Nephron (organoid): ENCODE data around the gene AMBP.

ENCODE experiments used
- H3K27ac Mint-ChIP-seq, 3 experiments: 2 replicates each; pipeline ENCODE4 v1.8.0; 2020; ENCODE audit warnings: mixed read lengths in 3 of 3, mild to moderate bottlenecking in 2 of 3, moderate library complexity in 1 of 3
- H3K27me3 Mint-ChIP-seq: 2 replicates; pipeline ENCODE4 v1.8.0; 2021; ENCODE audit warnings: low read depth, mild to moderate bottlenecking, moderate library complexity, mixed read lengths
- H3K36me3 Mint-ChIP-seq: 2 replicates; pipeline ENCODE4 v1.8.0; 2020; ENCODE audit warnings: low read depth, mixed read lengths
- H3K4me1 Mint-ChIP-seq: 2 replicates; pipeline ENCODE4 v1.8.0; 2020; ENCODE audit warnings: mixed read lengths
- H3K4me3 Mint-ChIP-seq, 3 experiments: 2 replicates each; pipeline ENCODE4 v1.8.0; 2020; ENCODE audit warnings: mild to moderate bottlenecking in 3 of 3, mixed read lengths in 3 of 3, moderate library complexity in 2 of 3
- H3K9me3 Mint-ChIP-seq: 2 replicates; pipeline ENCODE4 v1.8.0; 2020; ENCODE audit warnings: mixed read lengths
- CTCF ChIP-seq, 3 experiments: fragments of 200-600 bp; sonication (generic); IDR thresholded peaks; one replicate each; pipeline ENCODE4 v1.5.0; 2021; ENCODE audit warnings: antibody characterized with exemption in 3 of 3; ENCODE audit not compliant: unreplicated experiment in 3 of 3

AMBP gene

GRCh38 chr9:114027863-114028465 is 50.1 kb downstream of the AMBP start:
- Mint-ChIP-seq H3K27me3 (no peaks in the 10 kb centered on the region), H3K36me3 (peaks cover 86% of the 10 kb centered on the region), H3K27ac (no peak overlapping the region), H3K4me1 (peaks cover 6% of the 10 kb centered on the region), H3K9me3 (peaks cover 21% of the 10 kb centered on the region), H3K4me3 (no peak overlapping the region)
- no peak for TF ChIP-seq CTCF (IDR thresholded peaks at IDR 0.05; ENCODE audit: unreplicated experiment in 3 of 3)

GRCh38 chr9:114027159-114027862 is 50.8 kb downstream of the AMBP start:
- Mint-ChIP-seq H3K4me1 (peaks cover 6% of the 10 kb centered on the region), H3K27me3 (no peaks in the 10 kb centered on the region), H3K9me3 (peaks cover 28% of the 10 kb centered on the region), H3K4me3 (no peak overlapping the region), H3K27ac (no peak overlapping the region), H3K36me3 (peaks cover 86% of the 10 kb centered on the region)
- no peak for TF ChIP-seq CTCF (IDR thresholded peaks at IDR 0.05; ENCODE audit: unreplicated experiment in 3 of 3)

GRCh38 chr9:114026335-114026734 is 51.8 kb downstream of the AMBP start:
- peaks cover 6% of the 10 kb centered on the region for H3K4me1 Mint-ChIP-seq
- peaks cover 37% of the 10 kb centered on the region for H3K9me3 Mint-ChIP-seq
- no peak for TF ChIP-seq CTCF (IDR thresholded peaks at IDR 0.05; ENCODE audit: unreplicated experiment in 3 of 3)
- H3K27ac Mint-ChIP-seq: no peak overlapping the region
- H3K27me3 Mint-ChIP-seq: no peaks in the 10 kb centered on the region
- peaks cover 88% of the 10 kb centered on the region for H3K36me3 Mint-ChIP-seq
- H3K4me3 Mint-ChIP-seq: no peak overlapping the region

- H3K36me3 Mint-ChIP-seq: peaks cover 91% of the 10 kb centered on the region
- H3K4me1 Mint-ChIP-seq: peaks cover 6% of the 10 kb centered on the region
- peaks cover 39% of the 10 kb centered on the region for H3K9me3 Mint-ChIP-seq
- TF ChIP-seq CTCF (IDR thresholded peaks at IDR 0.05; ENCODE audit: unreplicated experiment in 3 of 3): no peak
- H3K4me3 Mint-ChIP-seq: no peak overlapping the region
- no peaks in the 10 kb centered on the region for H3K27me3 Mint-ChIP-seq
- no peak overlapping the region for H3K27ac Mint-ChIP-seq
Observed at GRCh38 chr9:114025760-114026159, 52.3 kb downstream of the AMBP start.

GRCh38 chr9:114025196-114025753 is 52.8 kb downstream of the AMBP start:
- H3K27me3 Mint-ChIP-seq: no peaks in the 10 kb centered on the region
- no peak for TF ChIP-seq CTCF (IDR thresholded peaks at IDR 0.05; ENCODE audit: unreplicated experiment in 3 of 3)
- no peak overlapping the region for H3K27ac Mint-ChIP-seq
- peaks cover 43% of the 10 kb centered on the region for H3K9me3 Mint-ChIP-seq
- H3K4me1 Mint-ChIP-seq: peaks cover 6% of the 10 kb centered on the region
- H3K36me3 Mint-ChIP-seq: peaks cover 91% of the 10 kb centered on the region
- no peak overlapping the region for H3K4me3 Mint-ChIP-seq
